Body of pancreas (tissue), 4 donors: ENCODE results near the gene DLX1.

Experiments
- POLR2A ChIP-seq, 3 donors: fragments of 450-650 bp; IDR thresholded peaks; one replicate each; pipeline ENCODE4 v1.6.1; 2016; ENCODE audit warnings: antibody characterized with exemption in 3 of 3, mild to moderate bottlenecking in 2 of 3
- TF ChIP-seq, protein P1 (sequence below), 7 experiments: fragments of 450-650 bp in 4 of 7; fragments of 200-600 bp in 3 of 7; sonication (generic) in 3 of 7; IDR thresholded peaks; one replicate each; pipeline ENCODE4 v1.5.1; 2016 to 2019; ENCODE audit warnings: antibody characterized with exemption in 7 of 7

DNA sequence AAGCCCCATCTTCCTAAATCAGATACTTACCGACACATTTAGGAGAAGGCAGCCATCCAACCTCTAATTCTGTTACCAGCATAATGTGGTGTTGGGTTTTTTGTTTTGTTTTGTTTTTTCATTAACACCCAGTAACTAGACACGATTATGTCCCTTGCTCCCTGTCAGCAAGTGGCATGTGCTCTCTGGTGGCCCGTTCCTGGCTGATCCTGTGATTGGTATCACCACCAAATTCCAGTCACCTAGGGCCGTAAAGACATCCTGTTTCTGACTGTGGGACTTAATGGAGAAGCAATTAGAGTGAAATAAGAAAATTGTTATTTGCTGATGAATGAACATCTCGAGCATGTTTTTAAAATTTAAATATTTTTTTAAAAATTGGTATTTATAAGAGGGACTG, 5.9 kb upstream of the DLX1 start:
- TF ChIP-seq, protein P1, sequence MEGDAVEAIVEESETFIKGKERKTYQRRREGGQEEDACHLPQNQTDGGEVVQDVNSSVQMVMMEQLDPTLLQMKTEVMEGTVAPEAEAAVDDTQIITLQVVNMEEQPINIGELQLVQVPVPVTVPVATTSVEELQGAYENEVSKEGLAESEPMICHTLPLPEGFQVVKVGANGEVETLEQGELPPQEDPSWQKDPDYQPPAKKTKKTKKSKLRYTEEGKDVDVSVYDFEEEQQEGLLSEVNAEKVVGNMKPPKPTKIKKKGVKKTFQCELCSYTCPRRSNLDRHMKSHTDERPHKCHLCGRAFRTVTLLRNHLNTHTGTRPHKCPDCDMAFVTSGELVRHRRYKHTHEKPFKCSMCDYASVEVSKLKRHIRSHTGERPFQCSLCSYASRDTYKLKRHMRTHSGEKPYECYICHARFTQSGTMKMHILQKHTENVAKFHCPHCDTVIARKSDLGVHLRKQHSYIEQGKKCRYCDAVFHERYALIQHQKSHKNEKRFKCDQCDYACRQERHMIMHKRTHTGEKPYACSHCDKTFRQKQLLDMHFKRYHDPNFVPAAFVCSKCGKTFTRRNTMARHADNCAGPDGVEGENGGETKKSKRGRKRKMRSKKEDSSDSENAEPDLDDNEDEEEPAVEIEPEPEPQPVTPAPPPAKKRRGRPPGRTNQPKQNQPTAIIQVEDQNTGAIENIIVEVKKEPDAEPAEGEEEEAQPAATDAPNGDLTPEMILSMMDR (IDR thresholded peaks at IDR 0.05): no peak
- TF ChIP-seq POLR2A (IDR thresholded peaks at IDR 0.05): no peak
